T-cell (primary cell): ENCODE results near the gene INPP4B. TPM values are rescaled to one million over a fixed set of nuclear protein-coding genes. Genes with fewer than 3 reads are reported as not detected.

Source experiments
- ATAC-seq, 4 experiments: fragments of 200-7000 bp in 3 of 4; fragments of 150-1000 bp in 1 of 4; cut with Tn5 transposase; replicated peaks in 1 of 4; 1 replicate in 3 of 4; 2 replicates in 1 of 4; pipeline ENCODE4 v1.10.0; 2021; ENCODE audit warnings: moderate library complexity in 3 of 4, mild to moderate bottlenecking in 2 of 4, moderate number of reproducible peaks in 1 of 4
- CTCF ChIA-PET, 2 donors: fragments of 300-600 bp; sonication (Branson Sonifier 250); formaldehyde crosslinking; loops; one replicate each; lab custom pipeline; 2022; ENCODE audit warnings: antibody characterized with exemption in 2 of 2; lab: Charles Lee
- POLR2A ChIA-PET, 2 donors: fragments of 300-600 bp; sonication (Branson Sonifier 250); formaldehyde crosslinking; loops; one replicate each; lab custom pipeline; 2022; ENCODE audit warnings: antibody characterized with exemption in 2 of 2; lab: Charles Lee
- DNase-seq, 35 experiments: peaks; one replicate each; pipeline versions ENCODE4 v3.0.0 to v3.0.0-alpha.2; 2013 to 2023
- H3K27ac ChIP-seq: one replicate; pipeline ENCODE4 v1.5.1; 2013; ENCODE audit warnings: low read length
- H3K27me3 ChIP-seq, 2 experiments: replicated peaks in 1 of 2; 1 replicate in 1 of 2; 2 replicates in 1 of 2; pipeline versions ENCODE4 v1.6.1 to v1.7.0; 2013; ENCODE audit warnings: low read length in 1 of 2, mixed read lengths in 1 of 2; ENCODE audit not compliant: control insufficient read depth in 2 of 2, insufficient read depth in 2 of 2; ENCODE audit errors: extremely low read depth in 1 of 2
- H3K36me3 ChIP-seq, 2 donors: 1 replicate in 1 of 2; 2 replicates in 1 of 2; pipeline versions ENCODE4 v1.6.1 to v1.7.0; 2013; ENCODE audit warnings: low read length in 1 of 2; ENCODE audit not compliant: control insufficient read depth in 2 of 2, insufficient read depth in 1 of 2; ENCODE audit errors: extremely low read depth in 1 of 2
- H3K4me1 ChIP-seq, 2 experiments: 1 replicate in 1 of 2; 2 replicates in 1 of 2; pipeline versions ENCODE4 v1.6.1 to v1.7.0; 2013; ENCODE audit warnings: low read length in 2 of 2, mixed read lengths in 1 of 2; ENCODE audit not compliant: insufficient read depth in 2 of 2, control insufficient read depth in 1 of 2; ENCODE audit errors: extremely low read depth in 1 of 2
- H3K4me3 ChIP-seq, 2 donors: 1 replicate in 1 of 2; 2 replicates in 1 of 2; pipeline versions ENCODE4 v1.5.1 to v1.7.0; 2013; ENCODE audit warnings: mild to moderate bottlenecking in 2 of 2, low read length in 1 of 2, moderate library complexity in 1 of 2; ENCODE audit not compliant: control insufficient read depth in 1 of 2; ENCODE audit errors: extremely low read depth in 1 of 2
- H3K9me3 ChIP-seq: 2 replicates; pipeline ENCODE4 v1.7.0; 2013
- H3K27ac Mint-ChIP-seq, 2 donors: one replicate each; pipeline ENCODE4 v1.8.0; 2020 to 2021; ENCODE audit warnings: mild to moderate bottlenecking in 2 of 2, mixed read lengths in 2 of 2
- H3K27me3 Mint-ChIP-seq, 2 donors: one replicate each; pipeline ENCODE4 v1.8.0; 2021 to 2022; ENCODE audit warnings: mixed read lengths in 2 of 2
- H3K36me3 Mint-ChIP-seq: one replicate; pipeline ENCODE4 v1.8.0; 2021; ENCODE audit warnings: mixed read lengths
- H3K4me1 Mint-ChIP-seq, 3 donors: one replicate each; pipeline ENCODE4 v1.8.0; 2020 to 2022; ENCODE audit warnings: mixed read lengths in 3 of 3, mild to moderate bottlenecking in 1 of 3
- H3K4me3 Mint-ChIP-seq, 3 donors: one replicate each; pipeline ENCODE4 v1.8.0; 2020 to 2022; ENCODE audit warnings: mild to moderate bottlenecking in 3 of 3, mixed read lengths in 3 of 3, moderate library complexity in 3 of 3
- H3K9me3 Mint-ChIP-seq, 3 donors: one replicate each; pipeline ENCODE4 v1.8.0; 2020 to 2022; ENCODE audit warnings: mixed read lengths in 3 of 3
- WGBS: methylation state at CpG from one replicate; pipeline ENCODE4 v1.1.5; 2013; ENCODE audit warnings: missing lambda C conversion rate; ENCODE audit not compliant: insufficient coverage; 5-methylcytosine and 5-hydroxymethylcytosine counted together
- total RNA-seq, 35 experiments: library from RNA in 6 of 35; stranded (reverse) in 6 of 35; fragments of 120-200 nt in 1 of 35; gene quantifications; one replicate each; pipeline versions ENCODE4 v1.2.1 to v1.2.4 and lab custom pipeline; 2013 to 2026

Gene INPP4B
- total RNA-seq, 5 donors from 2014 or later (not counting 1 experiment from before 2014, with no cell fraction given), result 47.4 to 99.7 (median 71.3) TPM

DNA sequence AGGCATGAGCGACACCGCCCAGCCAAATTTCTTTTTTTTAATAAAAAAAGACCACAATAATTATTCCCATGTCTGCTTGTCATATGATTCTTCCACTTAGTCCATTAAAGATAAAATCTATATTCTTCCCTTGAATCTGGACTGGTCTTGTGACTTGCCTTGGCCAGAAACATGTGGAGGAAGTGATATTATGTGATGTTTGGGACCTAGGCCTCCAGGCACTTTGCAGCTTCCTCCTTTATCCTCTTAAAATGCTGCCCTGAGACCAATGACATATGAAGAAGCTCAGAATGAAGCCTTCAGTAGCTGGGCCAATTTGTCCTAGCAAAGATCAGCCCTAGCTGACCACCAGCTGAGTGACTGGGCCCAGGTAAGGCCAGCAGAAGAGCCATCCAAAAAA lies 250.0 kb downstream of the INPP4B start:
- Histone ChIP-seq H3K4me1 (no peaks in the 10 kb centered on the region), H3K27me3 (no peaks in the 10 kb centered on the region), H3K27ac (no peak overlapping the region), H3K4me3 (no peak overlapping the region), H3K9me3 (no peaks in the 10 kb centered on the region), H3K36me3 (peaks cover 0 to 3% of the 10 kb centered on the region in 2 donors)
- DNase-seq, result no peak
- ChIA-PET CTCF (no interaction called here), POLR2A (no interaction called here)
- peaks cover 81% of the 10 kb centered on the region for H3K36me3 Mint-ChIP-seq
- H3K4me1 Mint-ChIP-seq, result peaks cover 4 to 21% (median 9%) of the 10 kb centered on the region in 3 donors
- WGBS, result no CpG with 5 or more reads among the region's 2 CpGs
- no peak overlapping the region for H3K4me3 Mint-ChIP-seq
- H3K27me3 Mint-ChIP-seq, result no peaks in the 10 kb centered on the region
- ATAC-seq, result no peak
- no peak overlapping the region for H3K27ac Mint-ChIP-seq
- H3K9me3 Mint-ChIP-seq, result peaks cover 2 to 38% (median 8%) of the 10 kb centered on the region in 3 donors

DNA sequence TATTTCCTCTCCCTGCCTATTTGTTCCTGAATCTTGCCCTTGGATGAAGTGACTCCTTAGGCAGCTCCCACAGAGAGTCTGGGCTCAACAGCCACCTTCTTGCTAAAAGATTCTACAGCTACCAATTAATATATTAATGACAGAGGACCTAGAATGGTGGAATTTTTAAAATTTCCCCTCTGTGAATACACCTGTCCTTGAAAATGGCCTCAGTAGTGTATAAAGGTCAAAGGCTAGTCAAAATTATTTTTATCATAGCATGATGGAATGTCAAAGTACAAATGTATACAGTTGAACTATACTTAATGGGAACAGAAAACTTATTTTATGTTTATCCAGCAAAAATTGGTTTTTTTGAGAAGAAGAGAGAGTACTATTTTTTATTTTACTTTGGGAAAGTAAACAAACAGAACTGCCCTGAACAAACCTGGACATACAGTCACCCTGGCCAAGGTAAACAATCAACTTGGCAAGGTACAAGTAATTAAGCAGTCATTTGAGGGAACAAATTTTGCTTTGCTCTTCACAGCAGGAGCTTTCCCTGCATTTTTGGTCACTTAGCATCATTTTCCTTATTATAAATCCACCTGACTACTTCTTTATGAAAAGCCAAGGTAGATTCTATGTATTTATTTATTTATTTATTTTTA lies 250.8 kb downstream of the INPP4B start:
- H3K27me3 ChIP-seq, result no peaks in the 10 kb centered on the region
- no peak overlapping the region for H3K27ac ChIP-seq
- ATAC-seq (no peak), DNase-seq (no peak)
- POLR2A ChIA-PET, result interaction anchor here in 1 of 2 donors (0.6 kb wide), 1 partner anchor 66 kb away, joined by 5 read pairs; no protein-coding TSS in a partner anchor
- H3K36me3 ChIP-seq, result peaks cover 0 to 3% of the 10 kb centered on the region in 2 donors
- H3K9me3 ChIP-seq, result no peaks in the 10 kb centered on the region
- CTCF ChIA-PET, result interaction anchor here (0.6 to 0.7 kb wide), 4 partner anchors 17 to 304 kb away, joined by 3 to 8 read pairs (median 4); no protein-coding TSS in a partner anchor
- Mint-ChIP-seq H3K36me3 (peaks cover 79% of the 10 kb centered on the region), H3K9me3 (peaks cover 0 to 32% (median 8%) of the 10 kb centered on the region in 3 donors), H3K27ac (no peak overlapping the region), H3K4me1 (peaks cover 4 to 24% (median 10%) of the 10 kb centered on the region in 3 donors), H3K27me3 (no peaks in the 10 kb centered on the region), H3K4me3 (no peak overlapping the region)
- H3K4me3 ChIP-seq, result no peak overlapping the region
- H3K4me1 ChIP-seq, result no peaks in the 10 kb centered on the region

DNA sequence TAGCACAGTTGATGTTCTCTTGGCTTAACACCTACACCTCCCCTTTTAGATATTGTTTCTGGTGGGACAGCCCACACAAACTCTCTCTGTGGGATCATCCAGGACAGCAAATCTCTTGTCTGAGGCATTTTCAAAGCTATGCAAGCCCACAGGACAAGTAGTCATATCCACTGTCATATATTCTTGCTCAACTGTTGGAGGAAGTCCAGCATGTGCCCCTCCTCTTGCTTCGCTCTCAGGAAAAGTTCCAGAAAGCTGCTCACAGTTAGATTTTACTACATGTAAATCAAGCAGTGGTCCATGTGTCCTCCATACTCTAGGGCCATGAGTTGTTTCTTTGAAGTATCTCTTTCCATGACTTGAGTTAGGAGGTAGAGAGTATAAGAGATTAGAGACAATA lies 260.7 kb downstream of the INPP4B start:
- Histone ChIP-seq H3K4me3 (no peak overlapping the region), H3K27ac (no peak overlapping the region), H3K4me1 (no peaks in the 10 kb centered on the region), H3K36me3 (peaks cover 0 to 12% of the 10 kb centered on the region in 2 donors), H3K27me3 (no peaks in the 10 kb centered on the region), H3K9me3 (no peaks in the 10 kb centered on the region)
- CTCF ChIA-PET, result no interaction called here
- H3K36me3 Mint-ChIP-seq, result peaks cover 74% of the 10 kb centered on the region
- H3K27me3 Mint-ChIP-seq, result no peaks in the 10 kb centered on the region
- no peak overlapping the region for H3K4me3 Mint-ChIP-seq
- DNase-seq (no peak), ATAC-seq (no peak)
- peaks cover 4 to 38% (median 17%) of the 10 kb centered on the region in 3 donors for H3K4me1 Mint-ChIP-seq
- no CpG with 5 or more reads among the region's 1 CpG for WGBS
- POLR2A ChIA-PET, result no interaction called here
- H3K9me3 Mint-ChIP-seq, result peaks cover 5 to 13% (median 7%) of the 10 kb centered on the region in 3 donors
- no peak overlapping the region for H3K27ac Mint-ChIP-seq

DNA sequence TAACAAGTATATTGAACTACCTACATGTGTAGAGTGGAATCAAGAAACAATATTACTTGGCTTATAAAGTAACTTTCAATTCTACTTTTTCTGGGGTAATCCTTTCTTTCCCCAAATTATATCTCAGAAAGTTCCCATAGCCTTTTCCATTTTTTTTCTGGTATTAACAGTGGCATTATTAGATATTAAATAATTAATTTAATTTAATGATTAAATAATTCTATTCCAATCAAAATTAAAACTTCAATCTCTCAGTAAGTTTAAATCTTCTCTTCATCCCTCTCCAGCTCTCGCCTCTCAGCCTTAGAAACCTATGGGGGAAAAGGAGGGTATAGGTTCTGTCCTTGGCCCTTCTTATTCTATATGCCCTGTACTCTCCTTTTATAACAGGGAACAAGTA lies 262.4 kb downstream of the INPP4B start:
- WGBS, result no CpG with 5 or more reads among the region's 1 CpG
- Histone ChIP-seq H3K27me3 (no peaks in the 10 kb centered on the region), H3K36me3 (peaks cover 0 to 12% of the 10 kb centered on the region in 2 donors), H3K27ac (no peak overlapping the region), H3K4me3 (no peak overlapping the region), H3K4me1 (no peaks in the 10 kb centered on the region), H3K9me3 (no peaks in the 10 kb centered on the region)
- ATAC-seq (no peak), DNase-seq (no peak)
- H3K27me3 Mint-ChIP-seq, result no peaks in the 10 kb centered on the region
- POLR2A ChIA-PET, result no interaction called here
- H3K4me3 Mint-ChIP-seq, result no peak overlapping the region
- peaks cover 0 to 5% (median 2%) of the 10 kb centered on the region in 3 donors for H3K9me3 Mint-ChIP-seq
- CTCF ChIA-PET, result no interaction called here
- peaks cover 9 to 48% (median 28%) of the 10 kb centered on the region in 3 donors for H3K4me1 Mint-ChIP-seq
- H3K36me3 Mint-ChIP-seq, result peaks cover 57% of the 10 kb centered on the region
- H3K27ac Mint-ChIP-seq, result no peak overlapping the region

GRCh38 chr4:142582340-142582739 lies 263.8 kb downstream of the INPP4B start:
- no peak for DNase-seq
- WGBS, result 0% methylated on average over 1 of the region's 1 CpG
- ATAC-seq, result no peak
- peaks cover 9 to 55% (median 35%) of the 10 kb centered on the region in 3 donors for H3K4me1 Mint-ChIP-seq
- H3K4me1 ChIP-seq, result no peaks in the 10 kb centered on the region
- peaks cover 57% of the 10 kb centered on the region for H3K36me3 Mint-ChIP-seq
- CTCF ChIA-PET, result no interaction called here
- H3K27me3 Mint-ChIP-seq, result no peaks in the 10 kb centered on the region
- peaks cover 0 to 12% of the 10 kb centered on the region in 2 donors for H3K36me3 ChIP-seq
- H3K9me3 Mint-ChIP-seq, result peaks cover 0 to 5% (median 2%) of the 10 kb centered on the region in 3 donors
- POLR2A ChIA-PET, result no interaction called here
- peak overlapping the region in 1 of 2 donors; percentile 13 for H3K27ac Mint-ChIP-seq
- H3K4me3 Mint-ChIP-seq, result no peak overlapping the region
- H3K27me3 ChIP-seq, result no peaks in the 10 kb centered on the region
- no peaks in the 10 kb centered on the region for H3K9me3 ChIP-seq
- no peak overlapping the region for H3K4me3 ChIP-seq
- no peak overlapping the region for H3K27ac ChIP-seq

GRCh38 chr4:142581881-142582280 lies 264.2 kb downstream of the INPP4B start:
- Mint-ChIP-seq H3K36me3 (peaks cover 57% of the 10 kb centered on the region), H3K4me1 (peaks cover 13 to 57% (median 34%) of the 10 kb centered on the region in 3 donors), H3K9me3 (peaks cover 0 to 4% (median 2%) of the 10 kb centered on the region in 3 donors), H3K27ac (no peak overlapping the region), H3K27me3 (no peaks in the 10 kb centered on the region), H3K4me3 (no peak overlapping the region)
- ChIA-PET CTCF (no interaction called here), POLR2A (no interaction called here)
- ATAC-seq, result no peak
- Histone ChIP-seq H3K36me3 (peaks cover 0 to 12% of the 10 kb centered on the region in 2 donors), H3K27me3 (no peaks in the 10 kb centered on the region), H3K4me1 (no peaks in the 10 kb centered on the region), H3K9me3 (no peaks in the 10 kb centered on the region), H3K27ac (no peak overlapping the region), H3K4me3 (no peak overlapping the region)
- DNase-seq, result no peak
- no CpG with 5 or more reads among the region's 1 CpG for WGBS
